ENCODE results near the gene CFAP107.
"Not testable (repeated sequence)": the region's sequence is repeated elsewhere in the genome, so short reads cannot be mapped to it uniquely, and the experiment has no call there.

Gene CFAP107

DNA sequence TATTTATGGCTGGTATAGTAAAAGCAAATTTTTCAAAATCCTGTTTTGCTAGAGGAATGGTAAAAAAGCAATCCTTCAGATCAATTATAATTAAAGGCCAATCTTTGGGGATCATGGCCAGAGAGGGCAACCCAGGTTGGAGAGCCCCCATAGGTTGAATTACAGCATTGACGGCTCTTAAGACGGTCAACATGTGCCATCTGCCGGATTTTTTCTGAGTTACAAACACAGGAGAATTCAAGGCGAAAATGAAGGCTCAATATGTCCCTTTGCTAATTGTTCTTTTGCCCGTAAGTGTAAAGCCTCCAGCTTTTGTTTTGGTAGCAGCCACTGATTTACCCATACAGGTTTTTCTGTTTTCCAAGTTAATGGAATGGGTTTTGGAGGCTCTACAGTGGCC is 35.5 kb downstream of the CFAP107 start:
- not testable (repeated sequence) for DNase-seq

DNA sequence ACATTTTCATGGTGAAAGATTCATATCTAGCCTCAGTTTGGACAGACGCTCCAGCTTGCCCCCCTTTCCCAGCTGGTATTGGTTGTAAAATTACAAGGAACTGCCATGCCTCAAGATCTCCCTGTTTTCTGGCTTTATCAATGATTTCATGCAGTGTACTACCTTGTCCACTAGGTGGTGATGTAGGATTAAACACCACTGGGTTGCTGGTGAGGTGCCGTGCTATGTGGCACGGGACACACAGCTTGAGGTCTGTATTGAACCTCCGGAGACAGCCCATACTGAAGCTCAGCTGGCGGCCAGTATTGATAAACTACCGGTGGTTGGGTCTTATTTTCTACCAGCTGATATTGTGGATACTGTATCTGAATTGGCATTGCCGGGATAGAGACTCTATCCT is 37.8 kb downstream of the CFAP107 start:
- DNase-seq: not testable (repeated sequence)

DNA sequence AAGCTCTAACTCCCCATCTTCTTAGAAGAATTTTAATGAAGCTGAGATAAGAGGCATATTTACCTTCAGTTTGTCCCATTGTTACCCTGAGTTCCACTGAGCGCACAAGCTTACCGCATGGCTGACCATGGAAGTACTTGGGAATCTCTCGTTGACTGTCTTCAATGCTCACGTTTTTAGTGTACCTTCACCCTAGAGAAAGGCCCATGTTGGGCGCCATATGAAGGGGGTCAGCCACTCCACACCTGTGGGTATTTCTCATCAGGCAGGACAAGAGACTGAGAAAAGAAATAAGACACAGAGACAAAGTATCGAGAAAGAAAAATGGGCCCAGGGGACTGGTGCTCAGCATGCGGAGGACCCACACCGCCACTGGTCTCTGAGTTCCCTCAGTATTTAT is 38.7 kb downstream of the CFAP107 start:
- DNase-seq: not testable (repeated sequence)

DNA sequence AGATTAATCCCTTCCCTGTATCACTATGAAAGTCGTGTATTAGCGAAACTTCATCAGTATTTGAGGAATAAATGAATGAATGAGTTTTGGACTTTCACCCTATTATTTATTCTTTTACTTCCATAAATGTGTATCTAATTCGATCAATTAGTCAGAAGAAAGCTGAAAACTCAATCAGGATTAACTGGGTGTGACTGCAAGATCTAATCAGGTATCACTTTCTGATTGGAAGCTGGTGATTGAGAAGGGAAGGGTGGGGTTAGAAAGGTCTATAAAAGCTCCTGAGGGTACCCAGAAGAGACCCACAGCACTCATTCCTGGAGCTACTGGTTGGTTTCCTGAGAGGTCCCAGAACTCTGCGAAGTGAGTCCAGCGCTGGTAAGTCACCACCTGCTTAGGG is 45.1 kb downstream of the CFAP107 start, which contains the start of gene PRAMEF1:
Gene PRAMEF1 (plus strand): TSS at position 301 of the 400 bp plus-strand sequence. CDS start 1,831 bp downstream, outside the sequence.
- not testable (repeated sequence) for DNase-seq

DNA sequence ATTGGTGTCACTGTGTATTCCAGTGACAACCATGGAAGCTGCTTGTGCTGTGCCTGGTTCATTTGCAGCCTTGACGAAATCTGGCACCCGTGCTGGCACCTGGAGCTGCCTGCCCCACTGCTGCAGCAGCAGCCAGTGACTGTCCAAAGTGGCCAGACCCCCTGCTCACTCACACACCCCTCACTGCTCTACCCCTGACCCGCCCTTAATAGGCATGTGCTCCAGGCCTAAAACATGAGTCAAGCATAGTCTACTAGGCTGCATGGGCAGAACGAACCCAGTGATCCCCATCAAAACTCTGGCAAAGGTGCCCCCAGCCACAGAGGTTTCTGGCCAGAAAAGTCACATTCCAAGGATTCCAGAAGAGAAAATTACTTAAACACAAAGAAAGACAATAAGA is 52.9 kb downstream of the CFAP107 start:
- DNase-seq: no peak

DNA sequence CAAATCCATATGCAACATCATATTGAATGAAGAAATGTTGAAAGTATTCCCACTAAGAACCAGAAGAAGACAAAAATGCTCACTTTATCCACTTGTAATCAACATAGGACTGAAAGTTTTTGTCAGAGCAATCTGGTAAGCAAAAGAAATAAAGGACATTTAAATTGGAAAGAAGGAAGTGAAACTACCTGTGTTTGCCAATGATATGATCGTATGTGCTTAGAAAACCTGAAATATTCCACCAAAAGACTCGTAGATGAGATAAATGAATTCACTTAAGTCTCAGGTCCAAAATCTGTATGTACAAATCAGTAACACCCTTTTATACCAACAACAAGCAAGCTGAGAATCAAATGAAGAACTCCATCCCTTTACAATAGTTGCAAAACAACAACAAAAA is 53.7 kb downstream of the CFAP107 start:
- DNase-seq: no peak

DNA sequence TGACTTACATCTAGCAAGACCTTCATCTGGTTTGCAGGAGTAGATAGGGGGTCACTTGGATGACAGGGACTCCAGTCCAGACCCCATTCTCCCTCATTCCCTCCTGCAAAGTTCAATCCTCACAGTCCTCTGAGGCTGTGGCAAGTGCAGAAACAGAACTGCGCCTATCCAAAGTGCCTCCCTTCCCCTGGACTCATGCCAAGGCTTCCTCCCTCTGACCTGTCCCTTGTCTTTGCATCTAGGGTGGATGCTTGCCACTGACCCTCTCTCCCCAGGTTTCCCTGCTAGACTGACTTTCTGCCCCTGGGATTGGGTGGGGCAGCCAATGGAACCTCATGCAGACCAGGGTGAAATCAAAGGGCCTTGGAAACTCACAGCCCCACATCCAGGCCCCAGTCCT is 63.9 kb downstream of the CFAP107 start:
- no peak for DNase-seq

DNA sequence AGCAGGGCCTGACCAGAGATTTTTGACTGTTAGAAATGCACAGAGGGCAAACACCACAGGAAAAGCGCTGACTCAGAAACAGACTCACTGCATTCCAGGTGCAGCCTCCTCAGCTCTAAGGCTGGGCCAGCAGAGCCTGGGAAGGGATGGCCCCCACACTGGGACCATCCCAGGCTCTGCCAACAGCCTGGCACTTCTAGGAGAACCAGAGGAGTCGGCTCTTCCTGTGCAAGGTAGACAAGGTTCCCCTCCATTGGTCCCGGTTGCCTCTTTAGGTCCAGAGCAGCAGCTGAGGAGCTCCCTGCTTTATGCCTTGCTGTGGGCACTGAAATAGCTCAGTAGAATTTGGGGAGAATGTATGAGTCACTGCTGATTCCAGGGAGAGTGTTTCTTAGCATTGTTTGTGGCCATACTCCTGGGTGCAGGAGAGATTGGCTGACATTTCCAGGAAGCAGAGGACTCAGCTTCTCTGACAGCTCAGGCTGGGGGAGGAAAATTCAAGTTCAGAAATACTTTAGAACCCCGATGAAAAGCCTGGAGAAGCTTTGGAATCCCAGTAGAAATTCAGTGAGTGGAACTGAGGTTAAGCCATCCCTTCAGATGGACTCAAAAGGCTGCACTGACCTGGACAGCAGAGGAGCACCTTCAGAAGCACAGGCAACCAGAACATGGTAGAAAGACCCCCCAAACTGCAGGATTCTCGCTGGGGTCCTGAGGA is 64.8 kb downstream of the CFAP107 start:
- DNase-seq: no peak

DNA sequence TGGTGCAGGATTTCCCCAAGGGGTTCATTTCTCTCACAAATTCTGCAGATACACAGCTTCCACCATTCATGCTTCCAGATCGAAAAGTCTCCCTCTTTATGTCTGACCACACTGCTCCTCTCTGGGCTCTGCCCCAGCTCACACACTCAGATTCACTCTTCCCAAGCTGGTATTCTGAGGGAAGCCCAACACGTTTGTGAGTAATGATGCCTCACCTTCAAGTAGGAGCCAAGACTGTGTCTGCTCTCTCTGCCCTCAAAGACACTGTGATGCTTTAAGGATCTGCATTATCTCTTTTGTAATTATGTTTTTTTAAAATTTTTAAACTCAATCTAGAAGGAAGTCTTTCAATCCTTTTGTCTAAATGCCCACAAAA is 65.4 kb downstream of the CFAP107 start:
- DNase-seq: no peak
